Sigmoid colon (tissue), 4 donors: Measurements from ENCODE around the gene NSUN7.

Source experiments
- EP300 ChIP-seq, 4 donors: sonication (generic); formaldehyde crosslinking; IDR thresholded peaks; one replicate each; pipeline ENCODE4 v1.6.1; 2017; ENCODE audit warnings: antibody characterized with exemption in 4 of 4
- POLR2A ChIP-seq, 2 donors: fragments of 450-650 bp; IDR thresholded peaks; one replicate each; pipeline ENCODE4 v1.6.1; 2016; ENCODE audit warnings: antibody characterized with exemption in 2 of 2, mild to moderate bottlenecking in 2 of 2, moderate library complexity in 2 of 2
- POLR2AphosphoS5 ChIP-seq, 4 donors: sonication (generic); formaldehyde crosslinking; IDR thresholded peaks; one replicate each; pipeline ENCODE4 v1.6.1; 2017; ENCODE audit warnings: antibody characterized with exemption in 4 of 4
- TF ChIP-seq, protein P1 (sequence below), 4 experiments: fragments of 450-650 bp in 3 of 4; fragments of 200-600 bp in 1 of 4; IDR thresholded peaks; one replicate each; pipeline ENCODE4 v1.5.1; 2016 to 2019; ENCODE audit warnings: antibody characterized with exemption in 4 of 4, mild to moderate bottlenecking in 3 of 4, moderate library complexity in 2 of 4

DNA sequence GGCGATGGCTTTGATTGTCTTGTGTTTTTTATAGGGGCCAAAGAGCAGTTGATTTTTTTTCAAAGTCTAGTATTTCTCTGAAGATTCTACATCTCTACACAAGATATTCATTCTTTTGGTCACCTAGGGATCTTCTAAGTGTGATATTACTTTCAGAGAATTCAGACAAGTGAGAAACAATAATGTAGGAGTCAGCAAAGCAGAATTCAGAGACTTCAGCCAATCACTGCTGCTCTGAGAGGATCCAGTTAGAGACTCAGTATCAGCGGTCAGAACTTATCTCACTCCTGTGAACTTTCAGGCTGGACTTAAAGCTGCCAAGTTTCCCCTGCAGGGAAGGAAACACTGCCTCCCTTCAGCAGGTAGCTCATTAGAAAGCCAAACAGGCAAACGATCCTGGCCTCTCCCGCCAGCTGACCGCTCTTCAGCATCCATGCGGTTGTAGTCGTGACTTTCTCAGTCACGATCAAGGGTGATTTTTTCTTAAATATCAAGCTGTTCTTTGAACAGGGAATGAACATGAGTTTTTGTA, 59.2 kb downstream of the NSUN7 start:
- TF ChIP-seq, protein P1, sequence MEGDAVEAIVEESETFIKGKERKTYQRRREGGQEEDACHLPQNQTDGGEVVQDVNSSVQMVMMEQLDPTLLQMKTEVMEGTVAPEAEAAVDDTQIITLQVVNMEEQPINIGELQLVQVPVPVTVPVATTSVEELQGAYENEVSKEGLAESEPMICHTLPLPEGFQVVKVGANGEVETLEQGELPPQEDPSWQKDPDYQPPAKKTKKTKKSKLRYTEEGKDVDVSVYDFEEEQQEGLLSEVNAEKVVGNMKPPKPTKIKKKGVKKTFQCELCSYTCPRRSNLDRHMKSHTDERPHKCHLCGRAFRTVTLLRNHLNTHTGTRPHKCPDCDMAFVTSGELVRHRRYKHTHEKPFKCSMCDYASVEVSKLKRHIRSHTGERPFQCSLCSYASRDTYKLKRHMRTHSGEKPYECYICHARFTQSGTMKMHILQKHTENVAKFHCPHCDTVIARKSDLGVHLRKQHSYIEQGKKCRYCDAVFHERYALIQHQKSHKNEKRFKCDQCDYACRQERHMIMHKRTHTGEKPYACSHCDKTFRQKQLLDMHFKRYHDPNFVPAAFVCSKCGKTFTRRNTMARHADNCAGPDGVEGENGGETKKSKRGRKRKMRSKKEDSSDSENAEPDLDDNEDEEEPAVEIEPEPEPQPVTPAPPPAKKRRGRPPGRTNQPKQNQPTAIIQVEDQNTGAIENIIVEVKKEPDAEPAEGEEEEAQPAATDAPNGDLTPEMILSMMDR (IDR thresholded peaks at IDR 0.05) = no peak
- TF ChIP-seq POLR2A (IDR thresholded peaks at IDR 0.05) = no peak
- no peak for TF ChIP-seq EP300 (IDR thresholded peaks at IDR 0.05)
- TF ChIP-seq POLR2AphosphoS5 (IDR thresholded peaks at IDR 0.05) = no peak
